AG04450 (cell line): Measurements from ENCODE around the gene NDUFA3. TPM values are rescaled to one million over a fixed set of nuclear protein-coding genes. Genes with fewer than 3 reads are reported as not detected.
A peak's percentile ranks its signal among the peaks of the same experiment; 100 is the strongest.

Experiments
- CTCF ChIA-PET: fragments of 300-600, 350-600 bp; formaldehyde crosslinking; extraction: SDS; loops from one replicate; lab custom pipeline; 2022; ENCODE audit warnings: antibody characterized with exemption, inconsistent platforms; lab: Charles Lee
- POLR2A ChIA-PET: fragments of 350-600 bp; formaldehyde crosslinking; extraction: SDS; loops from one replicate; lab custom pipeline; 2021; ENCODE audit warnings: antibody characterized with exemption, inconsistent platforms; lab: Yijun Ruan, JAX
- DNase-seq: peaks from one replicate; pipeline ENCODE4 v3.0.0-alpha.2; 2011; ENCODE audit warnings: low read depth, low spot score
- H3K27ac ChIP-seq: one replicate; pipeline ENCODE4 v1.5.1; 2012; ENCODE audit warnings: low read depth, low read length, control low read depth
- H3K27me3 ChIP-seq: one replicate; pipeline ENCODE4 v1.6.0; 2012; ENCODE audit warnings: low read length; ENCODE audit not compliant: control insufficient read depth, insufficient read depth
- H3K4me3 ChIP-seq: 2 replicates; pipeline ENCODE4 v1.5.1; 2011; ENCODE audit warnings: mild to moderate bottlenecking, low read depth, low read length, control low read depth
- H3K9me3 ChIP-seq: 2 replicates; pipeline ENCODE4 v1.5.1; 2012; ENCODE audit warnings: low read length; ENCODE audit not compliant: control insufficient read depth, insufficient read depth
- polyA plus RNA-seq: library from polyadenylated mRNA; depleted of rRNA; stranded (reverse); fragments of >200 nt; gene quantifications from 2 replicates; pipeline ENCODE4 v1.2.3, GENCODE V29; 2011
- TF ChIP-seq, protein P1 (sequence below): IDR thresholded peaks from 2 replicates; pipeline ENCODE4 v1.5.1; 2011; ENCODE audit warnings: low read depth, low read length, control low read depth, inconsistent platforms

Gene NDUFA3
- polyA plus RNA-seq, 1 experiment: 35.4 TPM

DNA sequence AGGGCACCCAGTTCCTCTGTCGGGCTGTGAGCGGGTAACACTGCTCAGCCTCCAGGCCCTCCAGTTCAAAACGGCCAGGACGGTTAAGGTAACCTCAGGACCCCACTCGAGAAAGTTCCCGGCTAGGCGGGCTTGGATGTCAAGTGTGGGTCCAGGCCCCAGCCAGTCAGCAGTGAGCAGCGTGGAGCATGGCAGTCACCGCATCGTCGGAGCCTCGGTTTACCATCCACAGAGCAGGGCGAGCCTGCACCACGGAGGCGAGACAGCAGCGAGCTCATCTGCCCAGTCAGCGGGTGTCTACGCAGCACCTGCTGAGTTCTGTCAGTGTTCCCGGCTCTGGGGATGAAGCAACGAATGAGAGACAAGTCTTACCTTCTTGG is 27.0 kb downstream of the NDUFA3 start:
- Histone ChIP-seq H3K27ac (no peak overlapping the region), H3K4me3 (no peak overlapping the region), H3K9me3 (peaks cover 4% of the 10 kb centered on the region), H3K27me3 (peaks cover 3% of the 10 kb centered on the region)
- POLR2A ChIA-PET: no interaction called here
- DNase-seq: no peak
- TF ChIP-seq, protein P1, sequence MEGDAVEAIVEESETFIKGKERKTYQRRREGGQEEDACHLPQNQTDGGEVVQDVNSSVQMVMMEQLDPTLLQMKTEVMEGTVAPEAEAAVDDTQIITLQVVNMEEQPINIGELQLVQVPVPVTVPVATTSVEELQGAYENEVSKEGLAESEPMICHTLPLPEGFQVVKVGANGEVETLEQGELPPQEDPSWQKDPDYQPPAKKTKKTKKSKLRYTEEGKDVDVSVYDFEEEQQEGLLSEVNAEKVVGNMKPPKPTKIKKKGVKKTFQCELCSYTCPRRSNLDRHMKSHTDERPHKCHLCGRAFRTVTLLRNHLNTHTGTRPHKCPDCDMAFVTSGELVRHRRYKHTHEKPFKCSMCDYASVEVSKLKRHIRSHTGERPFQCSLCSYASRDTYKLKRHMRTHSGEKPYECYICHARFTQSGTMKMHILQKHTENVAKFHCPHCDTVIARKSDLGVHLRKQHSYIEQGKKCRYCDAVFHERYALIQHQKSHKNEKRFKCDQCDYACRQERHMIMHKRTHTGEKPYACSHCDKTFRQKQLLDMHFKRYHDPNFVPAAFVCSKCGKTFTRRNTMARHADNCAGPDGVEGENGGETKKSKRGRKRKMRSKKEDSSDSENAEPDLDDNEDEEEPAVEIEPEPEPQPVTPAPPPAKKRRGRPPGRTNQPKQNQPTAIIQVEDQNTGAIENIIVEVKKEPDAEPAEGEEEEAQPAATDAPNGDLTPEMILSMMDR: no peak
- CTCF ChIA-PET: no interaction called here

DNA sequence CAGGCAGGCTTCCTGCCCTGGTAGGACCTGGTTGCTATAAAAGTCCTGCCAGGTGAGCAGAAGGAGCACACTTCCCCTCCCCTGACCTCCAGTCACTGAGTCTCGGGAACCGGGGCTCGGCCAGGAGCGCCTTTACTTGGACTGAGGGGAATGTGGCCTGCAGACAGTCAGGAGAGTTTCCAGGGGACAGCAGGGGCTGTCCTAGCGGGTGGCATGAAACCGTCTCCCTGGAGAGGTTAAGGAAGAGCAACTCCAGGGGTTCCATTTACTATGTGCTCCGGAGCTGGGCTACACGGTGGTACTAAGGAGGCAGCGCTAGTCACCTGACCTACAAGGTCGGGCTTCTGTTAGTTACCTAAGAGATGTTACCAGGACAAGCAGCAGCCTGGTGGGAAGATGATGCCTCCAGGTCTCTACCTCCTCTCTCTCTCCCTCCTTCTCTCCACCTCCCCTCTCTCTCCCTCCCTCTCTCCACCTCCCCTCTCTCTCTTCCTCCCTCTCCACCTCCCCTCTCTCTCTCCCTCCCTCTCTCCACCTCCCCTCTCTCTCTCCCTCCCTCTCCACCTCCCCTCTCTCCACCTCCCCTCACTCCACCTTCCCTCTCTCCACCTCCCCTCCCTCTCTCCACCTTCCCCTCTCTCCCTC is 30.8 kb downstream of the NDUFA3 start:
- CTCF ChIA-PET: no interaction called here
- POLR2A ChIA-PET: no interaction called here

DNA sequence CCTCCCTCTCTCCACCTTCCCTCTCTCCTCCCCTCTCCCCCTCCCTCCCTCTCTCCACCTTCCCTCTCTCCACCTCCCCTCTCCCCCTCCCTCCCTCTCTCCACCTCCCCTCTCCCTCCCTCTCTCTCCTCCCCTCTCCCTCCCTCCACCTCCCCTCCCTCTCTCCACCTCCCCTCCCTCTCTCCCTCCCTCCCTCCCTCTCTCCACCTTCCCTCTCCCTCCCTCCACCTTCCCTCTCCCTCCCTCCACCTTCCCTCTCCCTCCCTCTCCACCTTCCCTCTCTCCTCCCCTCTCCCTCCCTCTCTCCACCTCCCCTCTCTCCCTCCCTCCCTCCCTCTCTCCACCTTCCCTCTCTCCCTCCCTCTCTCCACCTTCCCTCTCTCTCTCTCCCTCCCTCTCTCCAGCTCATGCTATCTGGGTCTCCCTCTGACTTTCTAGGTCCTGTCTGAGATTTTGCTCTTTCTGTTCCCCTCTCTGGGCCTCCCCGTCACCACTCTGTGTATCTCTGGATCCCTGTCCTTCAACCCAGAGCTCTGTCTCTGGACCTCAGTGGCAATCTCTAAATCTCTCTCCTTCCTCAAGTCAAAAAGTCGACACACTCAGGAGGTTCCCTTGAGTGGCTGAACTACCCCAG is 31.4 kb downstream of the NDUFA3 start:
- ChIA-PET CTCF (no interaction called here), POLR2A (no interaction called here)
- DNase-seq: no peak
- Histone ChIP-seq H3K4me3 (no peak overlapping the region), H3K9me3 (peaks cover 4% of the 10 kb centered on the region), H3K27me3 (peaks cover 3% of the 10 kb centered on the region), H3K27ac (no peak overlapping the region)
- TF ChIP-seq, protein P1: no peak

More for the DNA sequence above, 30.8 kb downstream of the NDUFA3 start:
- peak; percentile 74 for DNase-seq
- TF ChIP-seq, protein P1: no peak
- Histone ChIP-seq H3K9me3 (peaks cover 4% of the 10 kb centered on the region), H3K27ac (peak overlapping the region; percentile 52), H3K4me3 (no peak overlapping the region), H3K27me3 (peaks cover 3% of the 10 kb centered on the region)

DNA sequence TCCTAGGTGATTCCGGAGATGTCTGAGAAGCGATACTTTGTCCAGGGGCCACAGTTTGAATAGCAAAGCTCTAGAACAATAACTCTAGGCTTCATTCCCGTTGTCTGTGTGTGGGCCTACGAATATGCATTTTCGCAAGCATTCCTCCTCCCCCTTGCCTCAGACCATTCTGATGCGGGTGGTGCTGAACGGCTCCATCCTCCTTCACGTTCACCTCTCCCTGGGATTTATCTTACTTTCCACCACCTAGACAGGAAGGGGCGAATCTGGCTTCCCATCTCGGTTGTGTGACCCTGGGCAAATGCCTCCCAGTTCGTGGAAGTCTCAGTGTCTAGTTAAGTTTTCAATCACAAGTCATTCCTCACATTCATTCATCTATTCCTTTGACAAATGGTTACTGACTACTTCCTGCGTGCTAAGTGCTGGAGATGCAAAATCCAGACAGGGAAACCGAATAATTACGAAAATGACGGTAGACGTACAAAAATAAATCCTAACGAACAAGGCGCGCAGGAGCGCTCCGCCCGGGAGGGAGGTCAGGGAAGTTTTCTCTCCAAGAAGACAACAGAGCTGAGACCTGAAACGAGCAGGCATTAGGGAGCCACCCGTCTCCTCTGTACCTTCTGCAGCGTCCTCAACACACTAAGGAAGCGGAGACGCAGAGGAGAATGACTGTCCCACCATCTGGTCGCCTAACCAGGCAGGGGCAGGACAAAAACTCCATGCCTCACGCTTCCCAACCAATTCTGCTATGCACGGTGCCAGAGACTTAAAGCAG is 33.6 kb downstream of the NDUFA3 start:
- POLR2A ChIA-PET: interaction anchor here (0.8 to 3.9 kb wide), 12 partner anchors 11 to 313 kb away, joined by 3 to 23 read pairs (median 6); partner anchors contain the start of genes LENG1, LENG8, MBOAT7 and MYADM
- Histone ChIP-seq H3K9me3 (peaks cover 4% of the 10 kb centered on the region), H3K27me3 (peaks cover 3% of the 10 kb centered on the region), H3K4me3 (peak overlapping the region; percentile 77), H3K27ac (peak overlapping the region; percentile 65)
- TF ChIP-seq, protein P1: no peak
- DNase-seq: no peak
- CTCF ChIA-PET: interaction anchor here (1.0 to 1.2 kb wide), 3 partner anchors 105 to 343 kb away, joined by 3 to 4 read pairs (median 3); no protein-coding TSS in a partner anchor
